Effector CD8-positive, alpha-beta T cell (primary cell): Measurements from ENCODE around the gene ZBTB25.

Experiments used
- DNase-seq: peaks from one replicate; lab custom pipeline; 2025; lab: John Stamatoyannopoulos, UW

ZBTB25 gene

GRCh38 chr14:64439141-64439540 is 64.5 kb downstream of the ZBTB25 start:
- no peak for DNase-seq

GRCh38 chr14:64438181-64438841 is 65.3 kb downstream of the ZBTB25 start:
- DNase-seq = no peak

- no peak for DNase-seq
Observed at GRCh38 chr14:64434528-64434927, 69.1 kb downstream of the ZBTB25 start.

DNA sequence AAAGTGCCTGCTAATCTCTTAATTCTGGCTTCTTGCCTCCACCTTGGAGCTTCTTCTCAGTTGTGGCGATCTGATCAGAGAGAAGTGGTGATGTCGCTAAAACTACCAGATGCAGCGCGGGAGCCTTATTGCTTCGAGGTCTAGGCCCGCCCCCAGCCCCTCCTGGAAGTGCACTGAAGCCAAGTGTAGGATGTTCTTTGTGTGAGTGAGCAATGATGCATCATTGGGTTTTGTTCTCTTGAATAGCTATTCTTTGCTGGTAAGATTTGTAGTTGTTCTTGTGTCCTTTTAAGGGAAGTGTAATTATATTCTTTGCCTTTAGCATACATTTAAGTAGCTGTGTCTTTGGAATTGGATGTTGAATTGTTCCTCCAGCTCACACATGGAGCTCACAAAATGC is 79.7 kb downstream of the ZBTB25 start:
- DNase-seq = no peak

DNA sequence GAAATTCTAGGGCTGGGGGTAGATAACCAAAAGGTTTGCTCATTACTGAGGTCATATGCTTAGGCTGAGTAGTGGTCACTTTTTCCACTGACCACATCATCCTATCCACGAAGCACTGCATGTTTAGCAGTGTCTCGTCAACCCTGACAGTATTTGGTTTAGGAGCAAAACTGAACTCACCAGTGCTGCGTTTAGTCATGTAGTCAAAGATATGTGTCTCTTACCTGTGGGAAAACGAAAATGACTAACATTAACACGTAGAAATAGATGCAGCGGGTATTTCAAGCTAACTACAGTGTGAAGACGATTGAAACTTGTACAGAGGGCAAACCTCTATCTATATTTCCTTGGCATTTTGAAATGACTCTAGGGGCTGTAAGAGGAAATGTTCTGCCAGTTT is 80.9 kb downstream of the ZBTB25 start:
- no peak for DNase-seq

DNA sequence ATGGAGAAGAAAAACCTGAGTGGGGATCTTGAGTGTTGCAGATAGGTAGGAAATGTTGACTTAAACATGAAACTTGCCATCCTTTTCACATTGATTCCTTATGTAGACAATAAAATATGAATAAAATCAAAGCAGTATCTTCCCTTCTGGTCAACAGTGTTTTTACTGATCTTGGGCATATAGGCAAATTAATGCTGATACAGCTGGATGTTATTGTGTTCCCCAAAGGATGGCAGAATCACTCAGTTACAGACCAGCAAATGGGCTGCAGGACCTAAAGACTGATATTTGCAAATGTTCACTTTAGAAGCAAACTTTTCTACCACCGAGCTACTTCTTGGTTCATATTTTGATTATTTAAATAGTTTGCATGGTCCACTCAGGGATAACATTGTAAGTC is 81.6 kb downstream of the ZBTB25 start:
- no peak for DNase-seq

- DNase-seq = no peak
Observed at GRCh38 chr14:64421166-64421565, 82.5 kb downstream of the ZBTB25 start.

DNA sequence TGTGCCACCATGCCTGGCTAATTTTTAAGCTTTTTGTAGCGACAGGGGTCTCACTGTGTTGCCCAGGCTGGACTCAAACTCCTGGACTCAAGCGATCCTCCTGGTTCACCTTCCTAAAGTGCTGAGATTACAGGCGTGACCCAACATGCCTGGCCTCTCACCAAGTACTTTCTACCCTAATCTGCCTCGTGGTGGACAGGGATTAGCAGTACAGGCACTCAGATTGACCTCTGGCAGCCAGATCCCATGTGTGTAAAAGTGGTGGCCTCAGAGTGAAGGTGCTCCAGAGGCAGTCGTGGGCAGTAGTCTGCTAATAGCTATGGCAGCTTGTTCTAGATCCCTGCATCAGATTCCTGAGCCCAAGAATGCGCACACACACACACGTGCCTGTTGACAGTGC is 84.6 kb downstream of the ZBTB25 start:
- DNase-seq = no peak

DNA sequence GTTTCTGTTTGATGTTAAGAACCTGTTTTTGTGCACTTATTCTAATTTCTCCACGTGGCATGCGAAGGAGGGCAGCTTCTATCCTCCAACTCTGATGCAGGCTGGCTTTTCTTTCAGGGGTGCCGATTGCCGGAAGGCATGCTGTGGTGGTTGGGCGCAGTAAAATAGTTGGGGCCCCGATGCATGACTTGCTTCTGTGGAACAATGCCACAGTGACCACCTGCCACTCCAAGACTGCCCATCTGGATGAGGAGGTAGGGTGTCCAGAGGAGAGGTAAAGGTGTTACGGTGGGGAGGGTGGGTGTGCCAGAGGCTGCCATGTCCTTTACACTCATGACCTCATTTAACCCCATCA is 85.9 kb downstream of the ZBTB25 start:
- no peak for DNase-seq

DNA sequence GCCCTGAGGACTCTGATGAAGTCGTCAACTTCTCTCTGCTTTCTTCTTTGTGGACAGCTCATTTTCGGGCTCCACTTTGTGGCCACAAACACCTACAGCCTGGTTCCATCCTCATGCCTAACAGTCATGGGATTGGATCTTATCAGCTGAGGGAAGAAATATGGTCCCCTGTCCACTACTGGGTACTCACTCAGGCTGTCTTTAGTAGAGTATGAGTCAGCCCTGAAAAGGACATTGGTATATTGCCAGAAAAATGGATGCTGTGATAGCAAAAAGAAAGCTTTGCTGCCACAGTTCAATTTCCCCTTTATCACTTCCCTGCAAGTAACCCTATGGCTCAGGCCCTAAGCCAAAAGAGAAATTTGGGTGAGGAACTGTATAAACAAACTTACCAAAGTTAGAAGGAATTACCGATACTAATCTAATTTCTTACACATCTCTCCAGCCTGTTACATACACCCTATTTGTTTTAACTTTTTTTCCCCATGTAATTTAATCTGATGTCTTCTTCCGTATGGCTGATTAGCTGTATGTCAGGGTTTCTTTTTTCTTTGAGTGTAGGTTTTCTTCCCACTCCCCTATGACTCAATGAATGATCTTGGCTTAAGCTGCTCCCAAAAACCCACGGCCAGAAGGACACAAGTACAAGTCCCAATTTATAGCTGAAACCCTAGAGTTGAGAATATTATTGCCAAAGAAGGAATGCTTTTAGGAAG is 86.4 kb downstream of the ZBTB25 start:
- no peak for DNase-seq

- DNase-seq = no peak
Observed at GRCh38 chr14:64416348-64416932, 87.2 kb downstream of the ZBTB25 start.

- DNase-seq = no peak
Observed at GRCh38 chr14:64412237-64412636, 91.4 kb downstream of the ZBTB25 start.

DNA sequence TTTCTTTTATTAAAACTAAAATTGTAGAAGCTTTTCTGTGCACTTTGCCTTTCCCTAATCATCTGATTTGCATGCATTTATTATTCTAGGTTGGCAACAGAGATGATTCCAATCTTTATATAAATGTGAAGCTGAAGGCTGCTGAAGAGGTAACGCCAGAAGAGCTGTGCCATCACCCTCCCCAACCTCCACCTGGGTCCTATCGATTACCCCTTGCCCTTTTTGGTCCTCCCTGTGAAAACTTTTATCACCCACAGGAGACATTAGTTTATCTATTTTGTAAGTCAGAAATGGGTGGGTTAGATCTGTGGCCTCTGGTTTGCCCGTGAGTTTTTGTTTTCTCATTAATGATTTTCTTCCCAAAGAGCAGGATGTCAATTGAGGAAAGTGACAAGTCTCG is 92.6 kb downstream of the ZBTB25 start:
- DNase-seq = no peak

- DNase-seq = no peak
Observed at GRCh38 chr14:64410084-64410774, 93.4 kb downstream of the ZBTB25 start.

DNA sequence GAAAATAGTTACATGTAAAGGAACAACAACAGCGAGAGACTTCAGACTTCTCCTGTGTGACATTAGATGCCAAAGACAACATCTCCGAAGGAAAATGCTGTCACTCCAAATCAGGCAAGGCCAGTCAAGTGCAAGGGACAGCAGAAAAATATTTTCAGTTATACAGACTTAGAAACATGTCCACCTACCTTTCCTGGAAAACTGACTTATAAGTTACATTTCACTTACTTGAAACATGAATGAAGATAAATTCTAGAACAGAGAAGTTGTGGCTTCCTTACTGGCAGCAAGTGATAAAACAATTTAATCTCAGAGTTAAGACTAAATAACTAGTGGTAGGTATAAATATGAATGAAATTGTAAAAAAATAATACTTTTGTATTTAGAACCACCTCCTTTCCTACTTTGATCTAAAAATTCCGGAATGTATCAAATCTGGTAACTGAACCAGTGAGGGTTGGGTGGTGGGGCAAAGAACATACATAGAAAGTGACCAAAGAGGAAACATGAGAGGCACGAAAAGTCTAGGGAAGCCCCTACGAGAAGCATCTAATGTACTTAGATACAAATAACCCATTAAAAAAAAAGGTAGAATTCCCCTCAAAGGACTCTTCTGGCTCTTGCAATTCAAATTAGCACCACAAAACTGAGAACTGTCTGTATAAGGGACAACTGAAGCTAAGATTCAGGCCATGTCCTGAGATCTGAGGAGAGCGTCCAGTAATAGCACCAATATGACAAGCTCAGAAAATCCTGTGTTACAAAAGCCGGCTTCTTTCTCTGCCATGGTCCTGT is 94.3 kb downstream of the ZBTB25 start:
- DNase-seq = no peak

GRCh38 chr14:64407329-64407728 is 96.3 kb downstream of the ZBTB25 start:
- DNase-seq = no peak

- no peak for DNase-seq
Observed at GRCh38 chr14:64405295-64405694, 98.3 kb downstream of the ZBTB25 start.

DNA sequence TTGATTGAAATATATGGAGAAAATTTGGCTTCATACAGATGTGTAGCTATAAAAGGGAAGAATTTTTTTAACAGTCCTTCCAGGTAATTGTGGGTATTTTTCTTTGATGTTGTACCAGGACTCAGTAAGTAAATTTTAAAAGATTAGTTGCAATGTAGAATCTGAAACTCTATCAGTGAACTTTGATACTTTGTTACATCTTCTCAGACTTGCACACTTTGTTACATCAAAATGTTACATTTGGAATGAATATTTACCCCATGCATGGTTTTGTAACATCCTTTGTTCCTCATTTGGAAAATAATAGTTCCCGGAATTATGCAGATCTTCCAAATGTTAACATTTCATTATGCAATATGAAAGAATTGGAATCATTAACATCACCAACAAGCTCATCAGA is 101.7 kb downstream of the ZBTB25 start:
- DNase-seq = no peak

- DNase-seq = no peak
Observed at GRCh38 chr14:64400829-64401459, 102.7 kb downstream of the ZBTB25 start.
